Measurements from ENCODE around the gene C2orf72. TPM values are rescaled to one million over a fixed set of nuclear protein-coding genes. Genes with fewer than 3 reads are reported as not detected.

C2orf72 gene
- total RNA-seq, 1 donor from 2014 or later, result 9.9 TPM

DNA sequence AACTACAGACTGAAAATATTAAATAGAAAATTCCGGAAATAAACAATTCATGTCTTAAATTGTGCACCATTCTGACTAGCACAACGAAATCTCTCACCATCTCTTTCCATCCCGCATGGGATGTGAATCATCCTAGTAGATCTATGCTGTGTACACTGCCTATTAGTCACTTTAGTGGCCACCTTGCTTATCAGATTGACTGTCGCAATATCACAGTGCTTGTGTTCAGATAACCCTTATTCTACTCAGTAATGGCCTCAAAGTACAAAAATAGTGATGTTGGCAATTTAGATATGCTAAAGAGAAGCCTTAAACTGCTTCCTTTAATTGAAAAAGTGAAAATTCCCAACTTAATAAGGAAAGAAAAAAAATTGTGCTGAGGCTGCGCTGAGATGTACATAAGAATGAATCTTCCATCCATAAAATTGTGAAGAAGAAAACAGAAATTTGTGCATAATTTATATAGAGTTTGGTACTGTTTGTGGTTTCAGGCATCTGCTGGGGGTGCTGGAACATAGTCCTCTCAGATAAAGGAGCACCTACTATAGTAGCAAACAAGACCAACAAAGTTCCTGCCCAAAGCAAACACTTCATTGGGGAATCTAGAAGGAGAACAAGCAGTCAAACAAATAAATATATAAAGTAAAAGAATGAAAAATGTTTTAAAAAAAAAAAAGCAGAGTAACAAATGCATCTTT, 31.4 kb downstream of the C2orf72 start:
- Mint-ChIP-seq H3K4me3 (no peak overlapping the region), H3K27me3 (no peaks in the 10 kb centered on the region), H3K36me3 (peaks cover 18% of the 10 kb centered on the region), H3K4me1 (ENCODE audit: unreplicated experiment) (no peaks in the 10 kb centered on the region), H3K27ac (no peak overlapping the region), H3K9me3 (no peaks in the 10 kb centered on the region)
- TF ChIP-seq, protein P1, sequence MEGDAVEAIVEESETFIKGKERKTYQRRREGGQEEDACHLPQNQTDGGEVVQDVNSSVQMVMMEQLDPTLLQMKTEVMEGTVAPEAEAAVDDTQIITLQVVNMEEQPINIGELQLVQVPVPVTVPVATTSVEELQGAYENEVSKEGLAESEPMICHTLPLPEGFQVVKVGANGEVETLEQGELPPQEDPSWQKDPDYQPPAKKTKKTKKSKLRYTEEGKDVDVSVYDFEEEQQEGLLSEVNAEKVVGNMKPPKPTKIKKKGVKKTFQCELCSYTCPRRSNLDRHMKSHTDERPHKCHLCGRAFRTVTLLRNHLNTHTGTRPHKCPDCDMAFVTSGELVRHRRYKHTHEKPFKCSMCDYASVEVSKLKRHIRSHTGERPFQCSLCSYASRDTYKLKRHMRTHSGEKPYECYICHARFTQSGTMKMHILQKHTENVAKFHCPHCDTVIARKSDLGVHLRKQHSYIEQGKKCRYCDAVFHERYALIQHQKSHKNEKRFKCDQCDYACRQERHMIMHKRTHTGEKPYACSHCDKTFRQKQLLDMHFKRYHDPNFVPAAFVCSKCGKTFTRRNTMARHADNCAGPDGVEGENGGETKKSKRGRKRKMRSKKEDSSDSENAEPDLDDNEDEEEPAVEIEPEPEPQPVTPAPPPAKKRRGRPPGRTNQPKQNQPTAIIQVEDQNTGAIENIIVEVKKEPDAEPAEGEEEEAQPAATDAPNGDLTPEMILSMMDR (conservative IDR thresholded peaks at IDR 0.05), result no peak
- DNase-seq (ENCODE audit: extremely low spot score, unreplicated experiment), result no peak

DNA sequence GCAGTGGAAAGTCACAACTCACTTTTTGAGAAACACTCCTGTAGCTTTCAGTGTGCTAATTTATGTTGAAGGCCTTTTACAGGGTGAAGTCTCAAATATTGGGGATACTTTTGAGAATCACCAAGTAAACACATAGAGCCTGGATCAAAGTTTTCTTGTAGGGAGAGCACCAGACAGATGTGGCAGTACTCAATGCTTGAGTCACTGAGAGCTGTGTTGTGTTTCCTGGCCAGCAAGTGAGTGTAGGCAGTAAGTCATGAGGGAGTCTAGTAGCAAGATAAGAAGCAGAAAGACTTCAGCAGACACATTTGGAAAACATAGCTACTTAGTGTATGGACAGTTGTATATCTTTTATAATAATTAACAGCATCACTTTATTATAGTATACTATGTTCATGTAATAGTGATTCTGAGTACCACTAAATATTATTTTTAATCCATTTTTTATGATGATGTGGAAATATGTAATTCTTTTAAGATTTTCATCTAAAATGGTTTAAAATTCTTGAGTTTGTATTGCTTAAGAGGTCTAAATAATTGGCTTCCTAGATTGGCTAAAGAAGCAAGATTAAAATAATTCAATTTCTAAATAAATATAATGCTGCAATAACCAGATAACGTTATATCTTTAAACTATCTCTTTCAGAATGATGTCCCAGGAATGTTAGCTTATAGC, 32.2 kb downstream of the C2orf72 start:
- Mint-ChIP-seq H3K27ac (no peak overlapping the region), H3K36me3 (peaks cover 18% of the 10 kb centered on the region), H3K4me3 (no peak overlapping the region), H3K9me3 (no peaks in the 10 kb centered on the region), H3K27me3 (no peaks in the 10 kb centered on the region), H3K4me1 (ENCODE audit: unreplicated experiment) (no peaks in the 10 kb centered on the region)
- DNase-seq (ENCODE audit: extremely low spot score, unreplicated experiment), result no peak
- TF ChIP-seq, protein P1 (conservative IDR thresholded peaks at IDR 0.05), result no peak

DNA sequence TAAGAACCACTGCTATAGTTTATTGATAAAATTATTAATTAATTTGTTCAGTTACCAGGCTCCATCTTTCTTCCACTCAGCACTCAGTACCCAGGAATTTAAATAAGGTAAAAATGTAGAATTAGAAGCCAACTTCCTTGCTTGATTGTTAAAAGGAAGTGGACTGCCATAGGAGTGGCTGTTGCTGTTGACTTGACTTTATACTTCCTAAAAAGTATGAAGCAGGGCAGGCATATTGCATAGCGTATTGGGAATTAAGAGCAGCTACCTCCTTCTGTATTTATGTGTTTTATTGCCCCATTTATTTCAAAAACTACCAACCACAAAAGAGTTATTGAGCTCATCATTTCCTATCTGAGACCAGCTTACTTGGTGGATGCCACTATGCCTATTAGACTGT, 47.2 kb downstream of the C2orf72 start:
- peaks cover 33% of the 10 kb centered on the region for H3K36me3 Mint-ChIP-seq
- H3K4me3 Mint-ChIP-seq, result no peak overlapping the region
- H3K27me3 Mint-ChIP-seq, result no peaks in the 10 kb centered on the region
- H3K9me3 Mint-ChIP-seq, result no peaks in the 10 kb centered on the region
- DNase-seq (ENCODE audit: extremely low spot score, unreplicated experiment), result no peak
- no peak overlapping the region for H3K27ac Mint-ChIP-seq
- no peaks in the 10 kb centered on the region for H3K4me1 Mint-ChIP-seq (ENCODE audit: unreplicated experiment)
- TF ChIP-seq, protein P1 (conservative IDR thresholded peaks at IDR 0.05), result no peak

DNA sequence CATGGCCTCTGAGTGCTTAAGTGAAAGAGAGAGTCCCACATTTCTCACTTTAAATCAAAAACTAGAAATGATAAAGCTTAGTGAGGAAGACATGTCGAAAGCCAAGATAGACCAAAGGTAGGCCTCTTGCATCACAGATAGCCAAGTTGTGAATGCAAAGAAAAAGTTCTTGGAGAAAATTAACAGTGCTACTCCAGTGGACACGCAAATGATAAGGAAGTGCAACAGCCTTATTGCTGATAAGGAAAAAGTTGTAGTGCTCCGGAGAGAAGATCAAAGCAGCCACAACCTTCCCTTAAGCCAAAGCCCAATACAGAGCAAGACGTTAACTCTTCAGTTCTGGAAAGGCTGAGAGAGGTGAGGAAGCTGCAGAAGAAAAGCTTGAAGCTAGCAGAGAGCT, 51.4 kb downstream of the C2orf72 start:
- no peak for DNase-seq (ENCODE audit: extremely low spot score, unreplicated experiment)
- Mint-ChIP-seq H3K4me1 (ENCODE audit: unreplicated experiment) (no peaks in the 10 kb centered on the region), H3K4me3 (no peak overlapping the region), H3K27ac (no peak overlapping the region), H3K36me3 (peaks cover 33% of the 10 kb centered on the region), H3K27me3 (no peaks in the 10 kb centered on the region), H3K9me3 (peaks cover 6% of the 10 kb centered on the region)
- TF ChIP-seq, protein P1 (conservative IDR thresholded peaks at IDR 0.05), result no peak

DNA sequence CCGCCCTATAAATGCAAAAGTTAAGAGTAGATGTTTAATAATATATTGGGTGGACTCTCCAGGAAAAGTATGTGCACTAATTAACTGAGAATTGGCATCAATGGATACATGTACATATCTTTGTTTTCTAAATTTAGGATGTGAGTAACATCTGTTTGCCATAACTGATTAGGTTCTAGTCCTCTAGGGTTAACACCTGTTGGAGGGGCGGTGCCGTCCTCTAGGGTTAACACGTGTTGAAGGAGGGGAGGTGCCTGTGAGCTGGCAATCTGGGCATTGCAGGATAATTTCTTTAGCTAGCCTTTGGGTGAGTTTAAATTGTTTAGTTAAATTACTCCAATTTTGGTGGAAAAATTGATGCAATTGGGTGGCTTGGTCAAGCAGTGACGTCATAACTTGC, 56.6 kb downstream of the C2orf72 start:
- TF ChIP-seq, protein P1 (conservative IDR thresholded peaks at IDR 0.05), result no peak
- peaks cover 57% of the 10 kb centered on the region for H3K36me3 Mint-ChIP-seq
- peaks cover 9% of the 10 kb centered on the region for H3K4me1 Mint-ChIP-seq (ENCODE audit: unreplicated experiment)
- no peak overlapping the region for H3K27ac Mint-ChIP-seq
- H3K27me3 Mint-ChIP-seq, result no peaks in the 10 kb centered on the region
- H3K9me3 Mint-ChIP-seq, result peaks cover 17% of the 10 kb centered on the region
- no peak overlapping the region for H3K4me3 Mint-ChIP-seq
- no peak for DNase-seq (ENCODE audit: extremely low spot score, unreplicated experiment)
